IMR-90 (cell line): ENCODE data around the gene MAP3K15. TPM values are rescaled to one million over a fixed set of nuclear protein-coding genes. Genes with fewer than 3 reads are reported as not detected.

ENCODE experiments used
- microRNA-seq, 2 experiments: library from miRNA; stranded (forward) in 1 of 2; unstranded in 1 of 2; fragments of 10-50 nt in 1 of 2; fragments of <30 nt in 1 of 2; gene quantifications in 1 of 2; microRNA quantifications in 1 of 2; one replicate each; pipeline versions ENCODE3 to v1.1.0; 2013 to 2020; ENCODE audit not compliant: insufficient read depth in 1 of 2, insufficient read length in 1 of 2, unreplicated experiment in 1 of 2
- polyA plus RNA-seq, 3 experiments: library from polyadenylated mRNA; depleted of rRNA; stranded (reverse); fragments of >200 nt; gene quantifications; 2 replicates each; pipeline ENCODE4 v1.2.3, GENCODE V29; 2012; ENCODE audit warnings: low replicate concordance in 1 of 3
- small RNA-seq, 5 experiments: library from RNA; depleted of rRNA; stranded (forward); fragments of <200 nt; gene quantifications; one replicate each; pipeline ENCODE3, GENCODE V24; 2012
- total RNA-seq: library from RNA; depleted of rRNA; stranded (reverse); fragments of >200 nt; gene quantifications from 2 replicates; pipeline ENCODE4 v1.2.3, GENCODE V29; 2012; rRNA removed

The MAP3K15 gene
- total and polyA plus RNA-seq, 2 of the 4 experiments (the other 2 are of a cell fraction): under 0.01 to 0.10 TPM

Small RNAs within 50 kb of the gene (microRNA-seq; reads per million reads assigned to microRNA genes)
- not detected for gene RF00019 (ENCODE audit: insufficient read depth, insufficient read length)

Small RNAs within 50 kb of the gene (small RNA-seq; reads per million reads assigned to genes)
- gene RF00019: 0 reads per million in 5 experiments

Other genes with a start within 250 kb of the MAP3K15 start
- gene PDHA1, start 171.6 kb downstream of the MAP3K15 start, total RNA-seq: 53.9 and 86.9 TPM in 2 replicates
- 141 and 147 TPM in 2 replicates for gene PDHA1, start 171.6 kb downstream of the MAP3K15 start, polyA plus RNA-seq (2012; rRNA removed)